GM12874 (cell line): Measurements from ENCODE around the gene ARHGAP26.

Experiments used
- TF ChIP-seq, protein P1 (sequence below): IDR thresholded peaks from 2 replicates; pipeline ENCODE4 v1.5.1; 2011; ENCODE audit warnings: low read depth, mild to moderate bottlenecking, control low read depth, low read length, moderate library complexity; ENCODE audit not compliant: insufficient read depth

ARHGAP26 gene

DNA sequence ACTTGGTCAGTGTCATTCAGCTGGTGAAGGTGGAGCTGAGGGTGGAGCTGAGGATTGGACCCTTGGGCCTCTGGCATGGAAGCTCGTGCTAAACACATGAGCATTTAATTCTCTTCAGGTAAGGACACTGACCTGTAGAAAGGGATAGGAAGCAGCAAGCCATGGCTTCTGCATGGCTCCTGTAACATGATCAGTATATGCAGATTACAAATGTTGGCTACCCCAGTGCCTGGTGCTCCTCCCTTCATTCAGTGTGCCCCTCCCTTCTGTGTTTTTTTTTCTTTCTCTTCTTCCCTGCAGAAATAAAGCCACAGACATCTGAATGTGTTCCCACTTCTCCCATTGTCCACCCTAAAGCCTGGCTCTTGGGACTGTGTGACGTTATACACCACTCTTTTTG, 52.9 kb downstream of the ARHGAP26 start:
- TF ChIP-seq, protein P1, sequence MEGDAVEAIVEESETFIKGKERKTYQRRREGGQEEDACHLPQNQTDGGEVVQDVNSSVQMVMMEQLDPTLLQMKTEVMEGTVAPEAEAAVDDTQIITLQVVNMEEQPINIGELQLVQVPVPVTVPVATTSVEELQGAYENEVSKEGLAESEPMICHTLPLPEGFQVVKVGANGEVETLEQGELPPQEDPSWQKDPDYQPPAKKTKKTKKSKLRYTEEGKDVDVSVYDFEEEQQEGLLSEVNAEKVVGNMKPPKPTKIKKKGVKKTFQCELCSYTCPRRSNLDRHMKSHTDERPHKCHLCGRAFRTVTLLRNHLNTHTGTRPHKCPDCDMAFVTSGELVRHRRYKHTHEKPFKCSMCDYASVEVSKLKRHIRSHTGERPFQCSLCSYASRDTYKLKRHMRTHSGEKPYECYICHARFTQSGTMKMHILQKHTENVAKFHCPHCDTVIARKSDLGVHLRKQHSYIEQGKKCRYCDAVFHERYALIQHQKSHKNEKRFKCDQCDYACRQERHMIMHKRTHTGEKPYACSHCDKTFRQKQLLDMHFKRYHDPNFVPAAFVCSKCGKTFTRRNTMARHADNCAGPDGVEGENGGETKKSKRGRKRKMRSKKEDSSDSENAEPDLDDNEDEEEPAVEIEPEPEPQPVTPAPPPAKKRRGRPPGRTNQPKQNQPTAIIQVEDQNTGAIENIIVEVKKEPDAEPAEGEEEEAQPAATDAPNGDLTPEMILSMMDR, result no peak

DNA sequence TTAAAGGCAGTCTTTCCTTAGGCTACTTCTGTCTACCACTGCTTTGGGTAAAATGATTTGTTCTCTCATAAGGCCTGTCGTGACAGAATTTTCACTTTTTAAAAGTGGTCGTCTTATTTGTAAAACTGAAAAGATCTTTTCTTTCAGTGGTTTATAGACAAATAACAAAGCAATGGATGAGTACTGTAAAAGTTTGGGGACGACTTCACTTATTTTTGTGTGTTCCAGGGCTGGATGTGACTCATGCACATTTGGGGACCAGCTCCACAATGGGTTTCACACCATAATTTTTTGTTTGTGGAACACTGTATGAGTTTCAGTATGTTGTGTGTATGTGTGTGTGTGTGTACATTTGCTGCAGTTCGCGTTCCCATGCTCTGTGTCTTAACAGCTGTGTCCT, 53.6 kb downstream of the ARHGAP26 start:
- TF ChIP-seq, protein P1, result no peak

DNA sequence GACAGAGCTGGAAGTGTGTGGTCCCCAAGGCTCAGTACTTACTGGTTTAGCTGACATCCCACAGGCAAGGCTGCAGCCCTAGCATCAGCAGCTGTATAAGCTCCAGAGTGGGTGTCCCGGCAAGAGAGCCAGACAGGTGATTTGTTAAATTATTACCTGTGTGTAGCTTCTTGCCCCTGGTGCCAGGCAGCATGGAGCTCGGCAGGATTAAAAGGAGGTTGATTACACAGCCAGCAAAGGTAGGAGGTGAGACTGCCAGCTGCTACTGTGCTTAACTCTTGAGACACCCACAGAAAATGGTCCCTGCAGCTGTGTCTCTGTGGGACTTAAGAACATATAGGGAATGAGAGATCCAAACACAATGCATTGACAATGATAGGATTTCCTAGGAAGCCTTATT, 54.2 kb downstream of the ARHGAP26 start:
- TF ChIP-seq, protein P1, result no peak

DNA sequence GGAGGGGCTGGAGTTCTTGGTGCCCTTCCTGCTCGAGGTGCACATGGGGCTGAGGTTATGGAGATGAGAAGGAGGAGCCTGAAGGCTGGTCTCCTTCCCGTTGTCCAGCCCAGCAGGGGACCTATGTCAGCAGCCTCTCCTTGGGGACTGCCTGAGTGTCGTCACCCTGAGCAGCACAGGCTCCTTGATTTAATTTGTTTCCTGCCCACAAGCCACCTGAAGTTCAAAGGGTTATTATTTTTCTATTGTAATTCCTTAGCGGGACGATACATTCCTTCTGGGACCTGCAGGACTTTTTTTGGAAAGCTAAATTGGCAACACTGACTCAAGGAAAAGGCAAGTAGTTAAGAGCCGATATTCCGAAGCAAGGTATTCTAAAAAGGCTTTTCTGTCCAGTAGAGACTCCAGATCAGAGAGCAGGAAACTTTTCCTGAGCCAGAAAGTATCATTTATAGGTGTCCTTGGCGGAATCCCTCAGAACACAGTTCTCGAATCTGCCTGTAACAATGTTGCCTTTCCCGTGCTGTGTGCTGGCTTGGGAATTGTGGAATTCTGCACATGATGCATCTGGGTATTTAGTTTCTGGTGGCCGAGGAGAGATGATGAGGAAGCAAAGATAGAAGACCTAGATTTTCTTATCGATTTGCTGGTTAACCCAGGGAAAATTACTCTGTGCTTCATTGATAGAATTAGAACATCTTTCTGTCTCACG, 55.4 kb downstream of the ARHGAP26 start:
- TF ChIP-seq, protein P1, result no peak

DNA sequence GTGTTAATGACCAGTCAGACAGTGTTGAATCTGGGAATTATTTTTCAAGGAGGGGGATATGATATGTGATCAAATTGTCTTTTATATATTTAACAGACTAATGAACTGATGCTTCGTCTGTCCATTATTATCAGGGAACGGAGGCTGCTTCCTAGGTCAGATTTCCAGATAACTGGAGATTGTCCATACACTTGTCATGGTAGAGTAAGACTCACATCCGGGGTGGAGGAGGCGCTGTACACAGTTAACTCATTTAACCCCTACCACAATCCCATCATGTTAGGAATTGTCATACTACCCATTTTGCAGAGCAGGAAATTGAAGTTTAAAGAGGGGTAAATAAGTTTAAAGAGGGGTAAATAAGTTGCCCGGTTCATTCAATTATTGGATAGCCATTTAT, 55.9 kb downstream of the ARHGAP26 start:
- TF ChIP-seq, protein P1, result no peak

DNA sequence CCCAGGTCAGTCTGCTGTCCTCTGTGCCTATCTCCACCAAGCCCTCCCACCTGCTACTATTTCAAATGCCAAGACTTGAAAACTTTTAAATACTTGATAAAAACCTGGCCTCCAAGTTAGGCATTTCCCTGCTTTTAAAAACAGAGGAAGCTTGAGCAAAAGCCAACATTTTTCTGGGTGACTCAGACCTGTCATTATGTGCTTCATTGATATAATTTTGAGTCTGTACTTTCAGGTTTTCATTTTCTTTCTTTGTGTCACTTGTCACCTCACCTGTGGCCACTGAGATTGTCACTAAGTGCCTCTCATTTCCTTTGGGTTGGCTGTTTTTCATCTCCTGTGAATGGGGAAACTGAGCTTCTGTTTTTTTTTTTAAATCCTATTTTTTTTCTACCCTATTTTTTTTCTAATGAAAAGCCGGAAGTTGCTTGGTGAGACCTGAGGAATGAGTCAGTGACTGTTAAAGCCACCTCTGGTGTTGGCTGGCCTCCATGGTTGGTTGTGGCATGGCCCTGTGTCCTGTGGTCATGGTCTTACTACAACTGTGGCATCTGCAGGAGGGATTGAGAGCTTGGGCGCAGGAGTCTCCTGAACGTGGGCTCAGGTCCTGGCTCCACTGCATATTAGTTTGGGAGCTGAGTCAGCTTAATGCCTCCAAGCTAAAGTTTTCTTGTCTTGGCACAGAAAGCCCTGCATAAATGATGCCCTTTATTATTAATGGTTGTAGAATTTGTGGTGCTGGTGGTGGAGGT, 56.7 kb downstream of the ARHGAP26 start:
- TF ChIP-seq, protein P1, result no peak

DNA sequence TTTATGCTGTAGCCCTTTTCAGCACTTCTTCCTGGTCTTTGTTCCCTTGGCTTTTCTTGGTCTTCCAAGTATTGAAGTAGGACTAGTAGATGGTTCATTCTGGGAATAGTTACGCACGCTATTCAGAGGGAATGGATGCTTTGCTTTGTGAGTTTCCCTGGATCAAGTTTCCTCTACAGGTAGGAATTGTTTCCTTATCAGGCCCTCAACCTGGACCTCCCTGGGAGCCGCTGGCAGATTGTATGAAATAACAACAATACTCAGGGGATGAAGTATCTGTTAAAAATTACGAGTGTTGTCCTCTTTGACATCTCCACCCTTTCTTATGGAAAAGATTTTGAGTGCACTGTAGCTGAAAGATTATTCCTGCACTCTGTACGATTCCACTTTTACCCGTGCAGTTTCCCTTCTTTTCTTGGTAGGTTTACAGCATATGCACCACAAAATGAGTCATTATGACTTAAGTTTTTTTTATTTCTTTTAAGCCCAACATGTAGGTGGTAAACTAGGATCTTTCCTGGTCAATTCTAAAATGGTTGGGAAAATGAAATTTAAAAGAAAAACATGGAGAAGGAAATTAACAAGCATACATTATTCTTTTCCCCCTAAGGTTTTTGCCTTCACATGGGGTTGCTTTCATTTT, 57.9 kb downstream of the ARHGAP26 start:
- TF ChIP-seq, protein P1, result no peak
